ENCODE data around the gene MSTO1.

Gene MSTO1

GRCh38 chr1:155646307-155646706, 36.3 kb downstream of the MSTO1 start:
- TF ChIP-seq CTCF (IDR thresholded peaks at IDR 0.05; ENCODE audit: insufficient read depth, low read length, missing control alignments), result no peak
- no peak for DNase-seq (ENCODE audit: low read depth, low spot score)
- no peak overlapping the region for H3K4me3 ChIP-seq (ENCODE audit: low read depth, low read length)
- ChIA-PET POLR2A (no interaction called here), CTCF (interaction anchor here (1.2 to 4.6 kb wide), 5 partner anchors 9 to 555 kb away, joined by 3 to 34 read pairs (median 4); partner anchors contain the start of gene RUSC1)

GRCh38 chr1:155648207-155649147, 38.5 kb downstream of the MSTO1 start:
- ChIA-PET CTCF (interaction anchor here (0.6 to 4.6 kb wide), 14 partner anchors 8 to 473 kb away, joined by 3 to 34 read pairs (median 4); no protein-coding TSS in a partner anchor), POLR2A (no interaction called here)
- TF ChIP-seq CTCF (IDR thresholded peaks at IDR 0.05; ENCODE audit: insufficient read depth, low read length, missing control alignments), result peak; percentile 58
- DNase-seq (ENCODE audit: low read depth, low spot score), result peak; percentile 60
- H3K4me3 ChIP-seq (ENCODE audit: low read depth, low read length), result peak overlapping the region; percentile 53

GRCh38 chr1:155649676-155650075, 39.7 kb downstream of the MSTO1 start:
- no peak for TF ChIP-seq CTCF (IDR thresholded peaks at IDR 0.05; ENCODE audit: insufficient read depth, low read length, missing control alignments)
- POLR2A ChIA-PET, result no interaction called here
- CTCF ChIA-PET, result interaction anchor here (1.0 to 3.8 kb wide), 3 partner anchors 382 to 443 kb away, joined by 3 to 17 read pairs (median 3); no protein-coding TSS in a partner anchor
- no peak overlapping the region for H3K4me3 ChIP-seq (ENCODE audit: low read depth, low read length)
- DNase-seq (ENCODE audit: low read depth, low spot score), result no peak

GRCh38 chr1:155650231-155650757, 40.3 kb downstream of the MSTO1 start:
- H3K4me3 ChIP-seq (ENCODE audit: low read depth, low read length), result no peak overlapping the region
- TF ChIP-seq CTCF (IDR thresholded peaks at IDR 0.05; ENCODE audit: insufficient read depth, low read length, missing control alignments), result no peak
- ChIA-PET CTCF (interaction anchor here (1.0 to 3.8 kb wide), 5 partner anchors 373 to 444 kb away, joined by 3 to 17 read pairs (median 3); partner anchors contain the start of gene HCN3), POLR2A (no interaction called here)
- DNase-seq (ENCODE audit: low read depth, low spot score), result no peak

GRCh38 chr1:155651861-155652661, 42.0 kb downstream of the MSTO1 start:
- POLR2A ChIA-PET, result interaction anchor here (0.6 kb wide), 1 partner anchor 149 kb away, joined by 4 read pairs; no protein-coding TSS in a partner anchor

More at GRCh38 chr1:155651861-155652661, 42.0 kb downstream of the MSTO1 start:
- no peak for DNase-seq (ENCODE audit: low read depth, low spot score)
- no peak for TF ChIP-seq CTCF (IDR thresholded peaks at IDR 0.05; ENCODE audit: insufficient read depth, low read length, missing control alignments)
- no peak overlapping the region for H3K4me3 ChIP-seq (ENCODE audit: low read depth, low read length)
- CTCF ChIA-PET, result interaction anchor here (0.7 to 2.1 kb wide), 8 partner anchors 11 to 561 kb away, joined by 3 to 13 read pairs (median 3); no protein-coding TSS in a partner anchor
